Osteocyte (in vitro differentiated cells): Measurements from ENCODE around the gene KLHL25. TPM values are rescaled to one million over a fixed set of nuclear protein-coding genes. Genes with fewer than 3 reads are reported as not detected.

Experiments used
- DNase-seq: peaks from one replicate; pipeline ENCODE4 v3.0.0; 2021; ENCODE audit warnings: mixed read lengths; ENCODE audit not compliant: unreplicated experiment; ENCODE audit errors: extremely low spot score
- H3K27ac Mint-ChIP-seq: one replicate; pipeline ENCODE4 v1.8.0; 2021; ENCODE audit warnings: mild to moderate bottlenecking, mixed read lengths; ENCODE audit not compliant: unreplicated experiment
- H3K27me3 Mint-ChIP-seq: one replicate; pipeline ENCODE4 v1.8.0; 2021; ENCODE audit warnings: mixed read lengths; ENCODE audit not compliant: unreplicated experiment
- H3K36me3 Mint-ChIP-seq: one replicate; pipeline ENCODE4 v1.8.0; 2021; ENCODE audit warnings: mixed read lengths; ENCODE audit not compliant: unreplicated experiment
- H3K4me1 Mint-ChIP-seq: one replicate; pipeline ENCODE4 v1.8.0; 2021; ENCODE audit warnings: mixed read lengths; ENCODE audit not compliant: unreplicated experiment
- H3K4me3 Mint-ChIP-seq: one replicate; pipeline ENCODE4 v1.8.0; 2021; ENCODE audit warnings: mild to moderate bottlenecking, moderate library complexity, mixed read lengths; ENCODE audit not compliant: unreplicated experiment
- H3K9me3 Mint-ChIP-seq: one replicate; pipeline ENCODE4 v1.8.0; 2021; ENCODE audit warnings: mixed read lengths; ENCODE audit not compliant: unreplicated experiment
- total RNA-seq: library from RNA; stranded (reverse); gene quantifications from 2 replicates; pipeline ENCODE4 v1.2.1, GENCODE V29; 2021
- TF ChIP-seq, protein P1 (sequence below): fragments of 200-600 bp; sonication (generic); IDR thresholded peaks from 2 replicates; pipeline ENCODE4 v1.5.0; 2021; ENCODE audit warnings: antibody characterized with exemption, mild to moderate bottlenecking, moderate library complexity

The KLHL25 gene
- total RNA-seq, 1 donor from 2014 or later: 3.6 TPM

DNA sequence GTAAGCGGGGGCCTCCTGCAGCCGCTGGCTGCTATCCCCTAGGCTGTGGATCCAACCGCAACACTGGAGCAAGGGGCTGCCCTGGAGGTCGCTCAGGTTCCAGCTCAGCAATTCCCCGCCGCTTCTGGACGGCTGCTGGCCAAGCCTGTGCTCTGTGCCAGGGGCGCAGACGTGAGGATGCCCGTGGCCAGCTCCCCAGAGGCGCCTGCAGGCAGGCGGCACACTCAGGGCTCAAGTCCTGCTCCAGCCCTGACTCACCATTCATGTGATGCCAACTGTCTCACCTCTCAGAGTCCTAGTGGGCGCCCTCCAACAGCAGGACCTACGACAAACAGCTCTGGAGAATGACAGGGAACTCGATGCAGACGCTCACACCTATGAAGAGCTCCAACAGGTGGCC lies 31.6 kb downstream of the KLHL25 start:
- no peak overlapping the region for H3K4me3 Mint-ChIP-seq
- no peak overlapping the region for H3K27ac Mint-ChIP-seq
- no peak for DNase-seq
- H3K36me3 Mint-ChIP-seq: peaks cover 4% of the 10 kb centered on the region
- H3K27me3 Mint-ChIP-seq: no peaks in the 10 kb centered on the region
- H3K9me3 Mint-ChIP-seq: no peaks in the 10 kb centered on the region
- TF ChIP-seq, protein P1, sequence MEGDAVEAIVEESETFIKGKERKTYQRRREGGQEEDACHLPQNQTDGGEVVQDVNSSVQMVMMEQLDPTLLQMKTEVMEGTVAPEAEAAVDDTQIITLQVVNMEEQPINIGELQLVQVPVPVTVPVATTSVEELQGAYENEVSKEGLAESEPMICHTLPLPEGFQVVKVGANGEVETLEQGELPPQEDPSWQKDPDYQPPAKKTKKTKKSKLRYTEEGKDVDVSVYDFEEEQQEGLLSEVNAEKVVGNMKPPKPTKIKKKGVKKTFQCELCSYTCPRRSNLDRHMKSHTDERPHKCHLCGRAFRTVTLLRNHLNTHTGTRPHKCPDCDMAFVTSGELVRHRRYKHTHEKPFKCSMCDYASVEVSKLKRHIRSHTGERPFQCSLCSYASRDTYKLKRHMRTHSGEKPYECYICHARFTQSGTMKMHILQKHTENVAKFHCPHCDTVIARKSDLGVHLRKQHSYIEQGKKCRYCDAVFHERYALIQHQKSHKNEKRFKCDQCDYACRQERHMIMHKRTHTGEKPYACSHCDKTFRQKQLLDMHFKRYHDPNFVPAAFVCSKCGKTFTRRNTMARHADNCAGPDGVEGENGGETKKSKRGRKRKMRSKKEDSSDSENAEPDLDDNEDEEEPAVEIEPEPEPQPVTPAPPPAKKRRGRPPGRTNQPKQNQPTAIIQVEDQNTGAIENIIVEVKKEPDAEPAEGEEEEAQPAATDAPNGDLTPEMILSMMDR: no peak
- H3K4me1 Mint-ChIP-seq: peaks cover 17% of the 10 kb centered on the region

DNA sequence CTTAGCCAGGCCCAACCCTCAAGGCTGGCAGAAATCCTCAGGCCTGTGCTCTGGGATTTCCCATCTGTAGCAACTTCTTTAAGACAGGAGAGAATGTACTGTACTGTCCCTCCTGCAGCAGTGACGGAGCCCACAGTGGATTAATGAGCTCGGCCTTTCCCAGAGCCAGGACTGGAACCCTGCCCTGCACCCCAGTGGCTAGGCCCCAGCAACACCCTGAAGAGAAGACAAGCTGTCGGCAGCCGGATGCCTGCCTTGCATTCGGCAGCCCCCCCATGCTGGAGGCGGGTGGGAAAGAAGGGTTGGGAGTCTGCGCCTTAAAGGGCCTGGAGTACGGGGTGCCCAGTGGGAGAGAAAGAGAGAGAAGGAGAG lies 32.0 kb downstream of the KLHL25 start:
- Mint-ChIP-seq H3K27me3 (no peaks in the 10 kb centered on the region), H3K4me3 (no peak overlapping the region), H3K9me3 (no peaks in the 10 kb centered on the region), H3K4me1 (peaks cover 17% of the 10 kb centered on the region), H3K27ac (no peak overlapping the region), H3K36me3 (peaks cover 4% of the 10 kb centered on the region)
- DNase-seq: no peak
- TF ChIP-seq, protein P1: no peak

DNA sequence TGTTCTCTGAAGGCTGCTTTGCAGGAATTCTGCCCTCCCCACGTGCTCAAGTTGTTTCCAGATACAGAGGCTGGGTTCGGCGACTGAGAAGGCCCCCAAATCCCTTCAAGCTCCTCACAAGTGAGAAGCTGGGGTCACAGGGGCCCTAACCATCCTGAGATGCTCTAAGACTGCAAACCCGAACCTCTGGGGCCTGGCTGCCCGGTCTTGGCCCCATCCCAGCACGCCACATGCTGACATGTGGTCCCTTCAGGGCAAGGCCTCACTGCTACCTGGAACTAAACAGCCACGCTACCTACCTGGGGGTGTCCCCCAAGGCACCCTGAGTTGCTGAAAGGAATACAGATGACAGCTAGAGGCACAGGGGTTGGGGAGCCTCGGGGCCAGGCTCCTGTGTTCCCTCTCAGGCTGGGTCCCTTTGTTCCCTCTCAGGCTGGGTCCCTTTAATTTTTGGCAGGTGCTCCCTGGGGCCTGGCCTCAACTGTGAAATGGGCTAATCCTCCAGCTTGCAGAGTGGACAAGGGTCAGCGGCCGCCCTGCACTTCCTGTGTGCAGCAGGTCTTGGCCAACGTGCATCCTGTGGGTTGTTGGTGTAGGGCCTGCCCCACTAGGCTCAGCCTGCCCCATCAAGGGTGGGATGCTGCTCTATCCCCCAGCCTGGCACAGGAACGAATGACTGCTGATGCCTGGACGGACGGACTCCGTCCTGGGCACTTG lies 32.5 kb downstream of the KLHL25 start:
- TF ChIP-seq, protein P1: no peak
- no peak overlapping the region for H3K4me3 Mint-ChIP-seq
- peaks cover 17% of the 10 kb centered on the region for H3K4me1 Mint-ChIP-seq
- H3K36me3 Mint-ChIP-seq: peaks cover 4% of the 10 kb centered on the region
- no peak for DNase-seq
- no peaks in the 10 kb centered on the region for H3K9me3 Mint-ChIP-seq
- no peak overlapping the region for H3K27ac Mint-ChIP-seq
- no peaks in the 10 kb centered on the region for H3K27me3 Mint-ChIP-seq

DNA sequence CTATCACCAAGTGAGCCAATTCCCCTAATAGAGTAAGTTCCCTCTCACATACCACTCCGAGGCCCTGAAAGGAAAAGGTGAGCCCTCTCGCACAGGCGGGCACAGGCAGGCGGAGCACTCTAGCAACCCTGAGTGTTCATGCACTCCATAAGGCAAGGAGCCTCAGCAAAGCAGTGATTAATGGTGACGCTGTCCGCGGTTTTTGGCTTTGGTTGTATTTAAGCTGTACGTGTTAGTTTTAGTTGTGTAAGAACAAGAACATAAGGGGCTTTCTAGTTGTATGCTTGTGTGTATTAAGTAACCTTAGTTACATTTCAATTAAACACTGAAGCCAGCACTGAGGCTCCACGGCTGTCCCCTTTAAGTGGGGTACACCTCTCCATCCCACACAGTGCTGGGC lies 33.1 kb downstream of the KLHL25 start:
- no peak for DNase-seq
- TF ChIP-seq, protein P1: no peak
- no peak overlapping the region for H3K4me3 Mint-ChIP-seq
- peaks cover 16% of the 10 kb centered on the region for H3K4me1 Mint-ChIP-seq
- no peak overlapping the region for H3K27ac Mint-ChIP-seq
- H3K36me3 Mint-ChIP-seq: peaks cover 4% of the 10 kb centered on the region
- H3K9me3 Mint-ChIP-seq: no peaks in the 10 kb centered on the region
- H3K27me3 Mint-ChIP-seq: no peaks in the 10 kb centered on the region

DNA sequence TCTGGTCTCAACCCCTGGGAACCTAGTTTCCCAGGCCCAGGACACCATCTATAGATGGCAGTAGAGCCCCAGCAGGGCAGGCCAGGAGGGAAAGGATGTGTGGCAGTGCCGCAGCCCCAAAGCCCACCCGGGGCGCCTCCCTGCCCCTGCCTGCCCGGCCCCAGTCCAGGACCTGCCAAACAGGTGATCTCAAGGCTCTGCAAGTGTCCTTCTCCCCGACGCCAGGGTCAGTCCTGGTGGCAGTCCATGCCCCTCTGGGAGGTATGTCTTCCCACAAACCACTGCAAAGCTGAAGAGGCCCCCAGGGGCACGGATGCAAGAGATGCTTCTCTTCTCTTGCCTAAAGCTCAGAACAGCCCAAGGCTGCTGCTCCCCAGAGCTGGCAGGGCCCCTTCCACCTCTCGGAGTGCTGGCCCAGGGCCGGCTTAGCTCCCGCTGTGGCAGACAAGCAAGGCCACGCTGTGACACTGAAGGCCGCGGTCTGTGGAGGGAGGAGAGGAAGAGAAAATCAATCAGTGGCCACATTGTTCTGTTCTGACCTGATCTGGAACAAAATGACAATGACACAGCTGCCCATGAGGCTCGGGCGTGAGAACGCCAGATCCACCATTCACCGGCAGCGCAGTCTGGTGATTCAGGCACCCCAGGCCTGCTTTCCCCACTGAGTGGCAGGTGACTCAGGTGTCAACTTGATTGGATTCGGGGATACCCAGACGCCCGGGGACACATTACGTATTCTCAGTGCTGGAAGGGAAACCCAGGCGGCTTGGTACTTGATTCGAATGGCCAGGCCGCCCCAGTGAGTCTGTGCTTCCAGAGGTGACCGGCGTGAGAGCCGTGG lies 34.0 kb downstream of the KLHL25 start:
- no peaks in the 10 kb centered on the region for H3K27me3 Mint-ChIP-seq
- H3K9me3 Mint-ChIP-seq: no peaks in the 10 kb centered on the region
- no peak overlapping the region for H3K27ac Mint-ChIP-seq
- peaks cover 8% of the 10 kb centered on the region for H3K4me1 Mint-ChIP-seq
- TF ChIP-seq, protein P1: no peak
- no peak for DNase-seq
- no peak overlapping the region for H3K4me3 Mint-ChIP-seq
- peaks cover 4% of the 10 kb centered on the region for H3K36me3 Mint-ChIP-seq
